ENCODE results near the gene CNN3. TPM values are rescaled to one million over a fixed set of nuclear protein-coding genes. Genes with fewer than 3 reads are reported as not detected.

CNN3 gene
- 1 to 10 TPM; 4.4 to 5.9 TPM for total RNA-seq

DNA sequence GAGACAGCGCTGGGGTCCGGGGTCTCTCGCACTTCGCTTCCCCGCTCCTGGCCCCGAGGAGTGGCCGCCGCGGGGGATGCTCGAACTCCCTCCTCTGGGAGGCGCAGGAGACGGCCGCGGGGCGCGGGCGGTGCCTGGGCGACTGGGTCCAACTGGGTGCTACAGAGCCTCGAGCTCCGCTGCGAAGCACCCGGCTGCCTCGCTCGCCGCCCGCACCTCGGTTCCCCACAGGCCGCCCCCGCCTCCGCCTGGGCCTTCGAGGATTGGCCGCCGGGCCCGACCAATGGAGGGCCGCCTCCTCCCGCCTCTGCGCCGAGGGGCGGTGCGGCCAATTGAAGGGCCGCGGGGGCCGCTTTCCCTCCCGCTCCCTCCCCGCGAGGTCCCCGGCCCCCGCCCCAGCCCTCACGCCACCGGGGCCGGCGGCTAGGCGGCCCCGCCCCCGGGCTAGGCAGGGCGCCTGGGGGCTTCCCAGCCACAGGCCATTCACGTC is at the start of gene CNN3:
Gene CNN3 (minus strand): TSS at position 196 of the 490 bp plus-strand sequence. CDS start 216 bp downstream, outside the sequence.
- ATAC-seq, result peak; percentile 89 to 91
- H3K36me3 Mint-ChIP-seq, result peaks cover 0 to 22% of the 10 kb centered on the region in 2 donors
- peak within 1 kb of the TSS in 1 of 2 donors; percentile 66 for H3K27ac Mint-ChIP-seq
- peak; percentile 64 to 66 for DNase-seq (ENCODE audit: low spot score in 2 of 2)
- H3K9me3 Mint-ChIP-seq, result no peaks in the 10 kb centered on the region

GRCh38 chr1:94974824-94975223 is 47.9 kb upstream of the CNN3 start:
- no peaks in the 10 kb centered on the region for H3K36me3 Mint-ChIP-seq
- H3K27ac Mint-ChIP-seq, result no peak overlapping the region
- no peaks in the 10 kb centered on the region for H3K9me3 Mint-ChIP-seq
- DNase-seq (ENCODE audit: low spot score in 2 of 2) (no peak), ATAC-seq (no peak)

DNA sequence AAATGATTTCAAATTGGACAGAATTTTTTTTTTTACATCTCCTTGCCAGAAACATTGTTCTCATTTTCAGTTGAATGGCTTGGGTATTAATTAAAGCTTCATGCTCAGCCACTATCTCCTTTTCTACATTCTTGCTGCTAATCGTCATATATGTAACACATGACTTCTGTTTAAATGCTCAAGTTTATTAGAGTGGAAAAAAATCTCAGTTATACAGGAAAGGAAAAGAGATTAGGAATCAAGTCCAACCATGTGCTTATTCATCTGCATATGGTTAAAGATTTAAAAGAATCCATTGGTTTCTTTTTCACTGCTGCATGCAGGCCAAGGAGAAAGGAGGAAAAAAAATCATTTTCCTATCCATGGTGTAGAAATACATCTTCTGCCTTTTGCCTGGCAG is 47.3 kb upstream of the CNN3 start:
- Mint-ChIP-seq H3K9me3 (no peaks in the 10 kb centered on the region), H3K27ac (no peak overlapping the region), H3K36me3 (no peaks in the 10 kb centered on the region)
- DNase-seq (ENCODE audit: low spot score in 2 of 2) (no peak), ATAC-seq (no peak)

- H3K9me3 Mint-ChIP-seq, result no peaks in the 10 kb centered on the region
- H3K27ac Mint-ChIP-seq, result no peak overlapping the region
- DNase-seq (ENCODE audit: low spot score in 2 of 2) (no peak), ATAC-seq (no peak)
- no peaks in the 10 kb centered on the region for H3K36me3 Mint-ChIP-seq
Observed at GRCh38 chr1:94973309-94973922, 46.5 kb upstream of the CNN3 start.

GRCh38 chr1:94971491-94971924 is 44.6 kb upstream of the CNN3 start:
- no peaks in the 10 kb centered on the region for H3K9me3 Mint-ChIP-seq
- no peaks in the 10 kb centered on the region for H3K36me3 Mint-ChIP-seq
- H3K27ac Mint-ChIP-seq, result peak overlapping the region in 1 of 2 donors; percentile 29
- DNase-seq (ENCODE audit: low spot score in 2 of 2) (no peak), ATAC-seq (no peak)

DNA sequence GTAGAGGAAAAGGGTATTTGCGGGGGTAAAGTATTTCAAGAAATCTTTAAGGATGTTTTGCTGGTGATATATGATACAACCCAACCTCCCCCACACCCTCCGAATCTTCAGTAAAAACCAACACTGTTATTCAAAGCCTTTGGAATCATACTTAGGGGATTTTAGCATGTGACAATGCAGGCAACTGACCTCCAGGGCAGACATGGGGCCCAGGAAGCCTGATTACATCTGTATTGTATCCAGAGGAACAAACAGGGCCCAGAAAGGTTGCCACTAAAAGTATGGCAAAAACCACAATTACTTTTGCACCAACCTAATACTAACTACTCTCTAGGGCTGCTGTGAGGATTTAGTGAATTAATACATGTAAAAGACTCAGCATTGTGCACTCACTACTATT is 43.9 kb upstream of the CNN3 start:
- no peak for ATAC-seq
- H3K27ac Mint-ChIP-seq, result no peak overlapping the region
- no peaks in the 10 kb centered on the region for H3K9me3 Mint-ChIP-seq
- DNase-seq (ENCODE audit: low spot score in 2 of 2), result no peak
- no peaks in the 10 kb centered on the region for H3K36me3 Mint-ChIP-seq

GRCh38 chr1:94969137-94969536 is 42.2 kb upstream of the CNN3 start:
- no peaks in the 10 kb centered on the region for H3K36me3 Mint-ChIP-seq
- DNase-seq (ENCODE audit: low spot score in 2 of 2), result no peak
- H3K27ac Mint-ChIP-seq, result no peak overlapping the region
- ATAC-seq, result no peak
- no peaks in the 10 kb centered on the region for H3K9me3 Mint-ChIP-seq

GRCh38 chr1:94966033-94966432 is 39.1 kb upstream of the CNN3 start:
- DNase-seq (ENCODE audit: low spot score in 2 of 2) (no peak), ATAC-seq (no peak)
- Mint-ChIP-seq H3K36me3 (no peaks in the 10 kb centered on the region), H3K9me3 (no peaks in the 10 kb centered on the region), H3K27ac (no peak overlapping the region)

- Mint-ChIP-seq H3K36me3 (no peaks in the 10 kb centered on the region), H3K9me3 (no peaks in the 10 kb centered on the region), H3K27ac (peak overlapping the region in 1 of 2 donors; percentile 81)
- DNase-seq (ENCODE audit: low spot score in 2 of 2), result no peak
- ATAC-seq, result no peak
Observed at GRCh38 chr1:94963864-94964263, 37.0 kb upstream of the CNN3 start.

GRCh38 chr1:94962409-94963265 is 35.7 kb upstream of the CNN3 start:
- H3K9me3 Mint-ChIP-seq, result no peaks in the 10 kb centered on the region

GRCh38 chr1:94961988-94962387 is 35.1 kb upstream of the CNN3 start:
- peak overlapping the region; percentile 91 to 96 for H3K27ac Mint-ChIP-seq
- DNase-seq (ENCODE audit: low spot score in 2 of 2), result no peak
- no peaks in the 10 kb centered on the region for H3K36me3 Mint-ChIP-seq
- ATAC-seq, result no peak
- H3K9me3 Mint-ChIP-seq, result no peaks in the 10 kb centered on the region

More at GRCh38 chr1:94962409-94963265, 35.7 kb upstream of the CNN3 start:
- DNase-seq (ENCODE audit: low spot score in 2 of 2) (peak; percentile 29 to 57), ATAC-seq (peak; percentile 70 to 98)
- no peaks in the 10 kb centered on the region for H3K36me3 Mint-ChIP-seq
- peak overlapping the region; percentile 91 to 96 for H3K27ac Mint-ChIP-seq

DNA sequence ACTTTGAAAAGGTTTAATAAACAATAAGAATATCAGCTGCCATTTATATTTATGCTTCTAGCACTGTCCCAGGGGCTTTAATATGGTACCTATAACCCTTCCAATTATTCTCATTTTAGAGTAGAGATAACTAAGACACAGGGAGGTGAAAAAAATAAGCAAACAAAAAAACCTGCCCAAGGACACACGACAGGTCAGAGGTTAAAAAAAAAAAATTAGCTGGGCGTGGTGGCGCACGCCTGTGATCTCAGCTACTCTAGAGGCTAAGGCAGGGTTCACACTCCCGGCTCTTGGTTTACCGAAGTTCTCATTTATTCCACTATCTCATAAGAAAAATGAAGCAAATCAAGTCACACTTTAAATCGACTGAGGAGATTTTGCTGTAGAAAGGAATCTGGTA is 34.7 kb upstream of the CNN3 start:
- no peaks in the 10 kb centered on the region for H3K36me3 Mint-ChIP-seq
- no peak for ATAC-seq
- peak overlapping the region in 1 of 2 donors; percentile 91 for H3K27ac Mint-ChIP-seq
- no peak for DNase-seq (ENCODE audit: low spot score in 2 of 2)
- H3K9me3 Mint-ChIP-seq, result no peaks in the 10 kb centered on the region

- Mint-ChIP-seq H3K27ac (no peak overlapping the region), H3K36me3 (no peaks in the 10 kb centered on the region), H3K9me3 (no peaks in the 10 kb centered on the region)
- ATAC-seq, result no peak
- DNase-seq (ENCODE audit: low spot score in 2 of 2), result no peak
Observed at GRCh38 chr1:94958081-94958480, 31.2 kb upstream of the CNN3 start.

DNA sequence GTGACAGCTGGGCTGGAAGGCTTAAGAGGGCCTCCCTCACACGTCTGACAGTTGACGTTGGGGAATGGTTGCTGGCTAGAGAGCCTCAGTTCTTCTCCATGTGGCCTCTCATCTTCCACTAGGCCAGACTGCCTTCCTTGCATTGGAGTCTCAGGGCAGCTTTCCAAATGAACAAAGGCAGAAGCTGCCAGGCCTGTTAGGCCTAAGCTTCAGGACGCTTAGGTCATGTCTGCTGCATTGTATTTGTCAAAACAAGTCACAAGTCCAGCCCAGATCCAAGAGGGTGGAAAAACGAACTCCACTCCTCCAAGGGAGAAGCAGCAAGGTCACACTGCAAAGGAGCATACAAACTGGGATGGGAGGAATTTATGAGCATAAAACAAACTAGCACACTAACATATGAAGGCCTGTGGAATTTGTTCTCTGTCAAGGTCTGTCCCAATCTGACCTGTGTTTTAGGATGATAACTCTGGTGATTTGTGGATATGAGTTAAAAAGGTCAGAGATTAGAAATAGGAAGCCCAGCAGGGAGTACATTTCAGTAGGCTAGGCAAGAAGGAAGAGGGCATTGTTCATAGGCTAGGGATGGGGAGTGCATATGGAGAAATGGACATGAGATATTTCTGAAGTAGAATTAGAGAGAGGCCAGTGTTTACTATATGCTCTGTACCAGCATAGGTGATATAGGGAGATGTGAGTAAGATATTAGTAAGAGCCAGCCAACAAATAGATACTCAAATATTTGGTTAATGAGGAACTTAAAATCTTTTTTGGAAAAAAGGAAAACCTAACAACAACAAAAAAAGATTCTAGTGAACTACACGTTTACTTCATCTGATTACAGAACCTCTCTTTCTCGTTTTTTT is 29.1 kb upstream of the CNN3 start:
- Mint-ChIP-seq H3K36me3 (no peaks in the 10 kb centered on the region), H3K27ac (no peak overlapping the region), H3K9me3 (no peaks in the 10 kb centered on the region)
- ATAC-seq, result no peak
- no peak for DNase-seq (ENCODE audit: low spot score in 2 of 2)

DNA sequence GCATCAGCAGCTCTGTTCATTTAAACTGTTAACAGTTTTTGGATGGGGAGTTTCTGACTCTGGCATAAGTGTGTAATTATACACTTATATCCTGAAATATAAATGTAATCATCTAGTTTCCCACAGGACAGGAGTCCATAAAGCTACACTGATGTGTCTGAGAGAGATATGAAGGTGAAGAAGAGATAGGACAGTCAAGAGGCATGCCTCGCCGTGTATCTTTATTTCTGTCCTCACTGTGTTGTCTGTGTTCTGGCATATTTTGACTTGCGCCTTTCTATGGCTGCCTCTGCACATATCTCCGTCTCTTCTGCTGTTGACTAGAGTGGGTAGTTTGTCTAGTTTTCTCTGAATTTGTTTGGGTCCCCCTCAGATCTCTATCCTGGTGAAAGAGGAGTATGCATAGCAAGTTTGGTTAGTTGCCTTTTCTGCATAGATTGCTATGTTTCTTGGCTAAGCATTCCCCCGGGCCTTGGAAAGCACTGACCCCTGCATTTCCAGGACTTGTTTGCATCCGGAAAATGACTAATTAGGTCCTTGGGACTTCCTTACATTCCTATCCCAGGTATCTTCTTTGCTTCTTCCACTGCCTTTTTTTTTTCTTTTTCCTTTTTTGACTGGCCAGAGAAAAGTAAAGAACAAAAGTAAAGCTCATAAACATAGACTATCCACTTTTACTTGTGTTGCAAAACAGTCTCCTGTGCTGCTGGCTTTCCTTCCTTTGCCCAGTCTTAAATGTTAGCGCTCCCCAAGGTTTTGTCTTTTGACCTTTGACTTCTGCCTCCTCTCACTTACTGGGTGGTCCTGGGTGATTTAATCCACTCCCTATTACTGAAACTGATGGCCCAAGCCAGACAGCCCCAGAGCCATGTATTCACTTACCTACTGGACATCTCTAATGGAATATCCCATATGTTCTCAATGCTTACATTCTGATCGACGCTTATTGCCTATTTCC is 27.6 kb upstream of the CNN3 start:
- no peak for DNase-seq (ENCODE audit: low spot score in 2 of 2)
- Mint-ChIP-seq H3K36me3 (no peaks in the 10 kb centered on the region), H3K9me3 (no peaks in the 10 kb centered on the region), H3K27ac (no peak overlapping the region)
- no peak for ATAC-seq

- Mint-ChIP-seq H3K36me3 (no peaks in the 10 kb centered on the region), H3K27ac (no peak overlapping the region), H3K9me3 (no peaks in the 10 kb centered on the region)
- ATAC-seq (no peak), DNase-seq (ENCODE audit: low spot score in 2 of 2) (no peak)
Observed at GRCh38 chr1:94953746-94954145, 26.8 kb upstream of the CNN3 start.

Data from activated naive CD4-positive, alpha-beta T cell treated with anti-CD3 and anti-CD28 coated beads, Interleukin-2, amount 50 U/mL, for 72 hours (primary cell).